HG03520 (cell line): Measurements from ENCODE around the gene PRR36.

Experiments
- ATAC-seq: cut with Tn5 transposase; IDR thresholded peaks from one replicate; pipeline ENCODE4 v1.9.1; 2021; ENCODE audit warnings: mild to moderate bottlenecking, moderate library complexity; ENCODE audit not compliant: unreplicated experiment

The PRR36 gene

DNA sequence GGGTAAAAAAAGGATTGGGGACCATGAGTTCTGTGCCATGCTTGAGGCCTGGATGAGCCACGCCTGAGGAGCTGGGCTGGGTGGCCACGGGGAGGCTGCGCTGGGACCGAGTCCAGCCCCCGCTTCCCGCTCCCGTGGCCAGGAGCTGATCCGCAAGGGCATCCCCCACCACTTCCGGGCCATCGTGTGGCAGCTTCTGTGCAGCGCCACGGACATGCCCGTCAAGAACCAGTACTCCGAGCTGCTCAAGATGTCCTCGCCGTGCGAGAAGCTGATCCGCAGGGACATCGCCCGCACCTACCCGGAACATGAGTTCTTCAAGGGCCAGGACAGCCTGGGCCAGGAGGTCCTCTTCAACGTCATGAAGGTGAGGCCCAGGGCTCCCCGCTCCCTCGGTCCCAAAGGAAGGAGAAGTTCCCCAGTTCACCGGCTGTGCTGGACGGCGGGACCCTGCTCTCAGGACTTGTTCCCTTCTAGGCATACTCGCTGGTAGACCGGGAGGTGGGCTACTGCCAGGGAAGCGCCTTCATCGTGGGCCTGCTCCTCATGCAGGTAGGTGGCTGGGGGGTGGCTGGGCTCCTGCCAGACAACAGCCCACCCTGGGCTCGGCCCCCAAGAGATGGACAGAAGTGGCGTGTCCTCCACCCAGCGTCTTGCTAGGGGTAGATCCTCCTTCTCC lies 25.3 kb downstream of the PRR36 start:
- no peak for ATAC-seq

GRCh38 chr19:7847664-7848063 lies 26.5 kb downstream of the PRR36 start:
- no peak for ATAC-seq

DNA sequence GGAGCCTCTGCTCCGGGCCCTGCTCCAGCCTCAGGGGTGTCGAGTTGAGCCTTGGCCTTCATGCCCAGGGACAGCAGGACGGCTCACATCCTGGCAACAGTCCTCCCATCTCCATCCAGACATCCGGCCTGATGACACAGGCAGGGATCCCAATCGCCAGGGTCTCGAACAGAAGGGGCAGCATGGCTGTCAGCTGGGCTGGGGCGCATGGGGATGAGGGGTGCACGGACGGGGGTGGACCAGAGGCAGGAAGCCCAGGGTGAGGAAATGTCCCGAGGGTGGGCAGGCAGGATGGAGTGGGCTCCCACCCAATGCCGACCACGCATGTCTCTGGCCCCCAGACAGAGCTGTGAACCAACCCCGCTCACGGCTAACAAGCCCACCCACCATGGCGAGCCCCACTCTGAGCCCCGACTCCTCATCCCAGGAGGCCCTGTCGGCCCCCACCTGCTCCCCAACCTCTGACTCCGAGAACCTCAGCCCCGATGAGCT lies 28.0 kb downstream of the PRR36 start:
- no peak for ATAC-seq

DNA sequence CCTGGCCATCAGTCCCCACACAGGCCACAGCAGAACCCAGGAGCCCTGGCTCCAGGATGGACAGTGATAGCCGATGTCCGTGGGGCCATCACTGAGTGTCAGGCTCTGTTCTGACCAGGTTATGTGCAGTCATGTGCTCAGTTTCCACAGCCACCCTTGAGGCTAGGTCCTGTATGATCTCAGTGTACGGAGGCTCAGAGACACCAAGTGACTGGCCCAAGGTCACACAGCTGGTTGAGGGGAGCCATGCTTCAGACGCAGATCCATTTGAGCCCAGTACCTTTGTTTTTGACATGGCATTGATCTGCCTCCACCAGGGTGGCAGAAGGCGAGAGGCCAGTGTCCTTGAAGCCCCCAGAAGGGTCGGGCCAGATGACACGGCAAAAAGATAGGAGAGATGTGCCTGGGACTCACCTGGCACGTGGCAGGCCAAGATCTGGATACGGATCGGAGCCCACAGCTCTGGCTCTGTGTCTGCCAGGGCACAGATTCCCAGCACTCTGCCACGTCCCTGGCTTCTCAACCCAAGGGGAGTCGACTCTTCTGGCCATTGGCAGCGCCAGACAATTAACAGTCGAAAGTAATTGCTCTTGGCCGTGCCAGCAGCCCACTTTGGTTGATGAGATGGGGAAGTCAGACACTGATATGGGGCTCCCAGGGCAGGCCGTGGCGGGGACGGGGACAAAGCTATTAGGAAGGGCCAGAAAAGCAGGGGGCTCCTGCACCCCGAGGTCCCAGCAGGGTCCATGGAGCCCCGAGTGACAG lies 28.6 kb downstream of the PRR36 start:
- ATAC-seq, result no peak

DNA sequence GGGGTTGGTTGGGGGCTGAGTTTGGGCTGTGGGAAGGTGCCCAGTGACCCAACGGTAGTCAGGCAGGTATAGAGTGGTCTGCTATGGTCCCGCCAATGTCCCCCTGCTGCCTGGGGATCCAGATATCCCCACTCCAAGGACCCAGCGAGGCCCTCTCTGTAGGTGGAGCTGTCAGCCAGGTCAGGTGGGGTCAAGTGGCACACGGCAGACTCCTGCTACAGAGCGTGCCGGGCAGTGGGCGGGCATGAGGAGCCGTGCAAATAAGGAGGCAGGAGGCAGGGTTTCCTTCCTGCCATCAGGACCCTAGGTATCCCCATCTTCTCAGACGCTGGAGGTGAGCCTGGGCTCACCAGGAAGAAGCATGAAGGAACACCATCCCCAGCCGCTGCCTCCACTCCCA lies 29.2 kb downstream of the PRR36 start:
- no peak for ATAC-seq

- no peak for ATAC-seq
Observed at GRCh38 chr19:7844405-7844804, 29.8 kb downstream of the PRR36 start.

GRCh38 chr19:7843521-7843920 lies 30.7 kb downstream of the PRR36 start:
- no peak for ATAC-seq

GRCh38 chr19:7842661-7843294 lies 31.4 kb downstream of the PRR36 start:
- ATAC-seq, result no peak

DNA sequence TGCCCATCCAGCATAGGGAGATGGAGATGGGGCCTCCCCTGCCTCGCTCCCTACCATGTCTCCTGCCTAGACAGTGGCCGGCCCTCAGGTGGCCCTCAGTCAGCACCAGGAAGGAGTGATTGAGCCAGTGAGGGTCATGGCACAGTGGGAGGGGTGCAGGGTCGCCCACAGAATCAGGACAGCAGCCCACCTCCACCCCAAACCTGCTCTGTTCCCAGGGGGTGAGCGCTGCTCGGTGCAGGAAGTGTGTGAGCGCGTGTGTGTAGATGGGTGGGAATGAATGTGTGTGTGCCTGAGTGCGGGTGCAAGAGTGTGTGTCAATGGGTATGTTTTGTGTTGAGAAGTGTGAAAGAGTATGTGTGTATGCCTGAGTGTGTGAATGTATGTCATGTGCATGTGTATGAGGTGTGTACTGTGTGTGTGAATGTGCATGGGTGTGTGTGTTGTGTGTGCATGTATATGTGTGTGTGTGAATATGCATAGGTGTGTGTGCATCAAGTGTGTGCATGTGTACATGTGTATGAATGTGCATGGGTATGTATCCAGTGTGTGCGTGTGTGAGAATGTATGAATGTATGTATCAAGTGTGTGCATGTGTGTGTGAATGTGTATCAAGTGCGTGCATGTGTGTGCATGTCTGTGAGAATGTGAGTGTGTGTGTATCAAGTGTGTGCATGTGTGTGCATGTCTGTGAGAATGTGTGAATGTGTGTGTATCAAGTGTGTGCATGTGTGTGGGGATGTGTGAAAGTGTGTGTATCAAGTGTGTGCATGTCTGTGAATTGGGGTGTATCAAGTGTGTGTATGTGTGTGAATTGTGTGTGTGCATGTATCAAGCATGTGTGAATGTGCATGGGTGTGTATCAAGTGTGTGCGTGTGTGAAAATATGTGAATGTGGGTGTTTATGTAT lies 32.2 kb downstream of the PRR36 start:
- no peak for ATAC-seq

DNA sequence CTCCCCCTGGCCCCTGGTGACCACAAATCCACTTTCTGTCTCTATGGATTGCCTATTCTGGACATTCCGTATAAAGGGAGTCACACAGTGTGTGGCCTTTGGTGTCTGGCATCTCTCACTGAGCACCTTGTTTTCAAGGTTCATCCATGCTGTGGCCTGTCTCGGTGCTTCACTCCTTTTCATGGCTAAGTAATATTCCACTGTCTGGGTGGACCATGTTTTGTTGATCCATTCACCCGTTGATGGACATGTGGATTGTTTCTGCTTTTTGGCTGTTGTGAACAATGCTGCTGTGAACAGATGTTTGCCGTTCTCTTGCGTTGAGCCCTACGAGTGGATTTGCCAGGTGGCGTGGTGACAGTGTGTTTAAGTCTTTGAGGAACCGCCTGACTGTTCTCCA lies 33.6 kb downstream of the PRR36 start:
- no peak for ATAC-seq

GRCh38 chr19:7839476-7839875 lies 34.7 kb downstream of the PRR36 start:
- no peak for ATAC-seq

- no peak for ATAC-seq
Observed at GRCh38 chr19:7833225-7834099, 40.7 kb downstream of the PRR36 start.

DNA sequence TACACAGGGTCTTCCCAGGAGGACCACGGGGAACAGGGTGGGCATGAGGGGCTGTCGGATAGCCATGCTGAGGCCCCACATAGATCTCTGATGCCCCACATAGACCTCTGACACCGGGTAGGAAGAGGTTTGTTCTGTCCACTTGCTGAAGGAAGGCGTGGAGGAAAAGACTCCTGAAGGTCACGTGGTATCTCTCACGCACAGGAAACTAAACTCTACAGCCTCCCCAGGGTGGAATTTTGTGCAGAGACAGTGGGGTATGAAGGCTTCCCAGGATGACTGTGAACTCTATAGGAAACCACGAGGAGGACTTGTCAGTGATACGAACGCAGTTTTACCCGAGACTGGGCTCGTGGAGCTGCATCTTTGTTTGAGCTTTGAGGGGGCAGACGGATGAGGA lies 41.4 kb downstream of the PRR36 start:
- ATAC-seq, result no peak

DNA sequence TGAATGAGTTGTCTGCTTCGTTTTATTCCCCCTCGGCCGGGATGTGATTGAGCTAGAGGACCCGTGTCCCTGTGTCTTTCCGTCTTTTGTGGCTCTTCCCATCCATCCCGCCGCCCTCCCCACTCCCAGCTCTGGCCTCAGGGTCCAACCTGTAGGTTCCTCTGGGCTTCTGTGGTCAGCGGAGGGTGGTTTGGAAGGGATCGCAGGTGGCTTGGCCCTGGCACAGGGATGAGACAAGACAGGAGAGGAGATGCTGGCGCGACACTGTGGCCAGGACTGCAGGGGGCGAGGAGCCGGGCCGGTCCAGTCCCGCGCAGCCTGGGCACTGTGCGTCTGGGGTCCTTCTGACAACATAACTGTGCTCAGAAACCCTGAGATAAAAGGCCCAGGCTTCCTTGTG lies 42.2 kb downstream of the PRR36 start:
- ATAC-seq, result no peak

- no peak for ATAC-seq
Observed at GRCh38 chr19:7831452-7831851, 42.7 kb downstream of the PRR36 start.

DNA sequence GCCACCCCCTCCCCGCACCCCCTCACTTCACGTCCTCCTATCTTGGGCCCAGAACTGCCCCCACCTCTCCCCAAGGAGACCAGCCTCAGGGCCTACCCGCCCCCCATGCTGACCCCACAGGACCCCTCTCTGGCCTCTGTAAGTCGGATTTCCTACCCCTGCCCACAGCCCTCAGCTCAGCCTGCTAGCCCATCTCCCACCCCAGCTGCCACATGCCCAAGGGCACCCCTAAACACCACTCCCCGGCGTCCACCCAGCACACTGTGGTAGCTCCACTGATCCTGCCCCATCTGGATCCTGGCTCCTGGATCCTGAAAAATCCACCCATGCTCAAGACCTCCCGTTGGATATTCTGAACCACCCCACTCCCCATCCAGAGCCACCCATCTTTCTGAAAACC lies 43.4 kb downstream of the PRR36 start:
- ATAC-seq, result no peak

DNA sequence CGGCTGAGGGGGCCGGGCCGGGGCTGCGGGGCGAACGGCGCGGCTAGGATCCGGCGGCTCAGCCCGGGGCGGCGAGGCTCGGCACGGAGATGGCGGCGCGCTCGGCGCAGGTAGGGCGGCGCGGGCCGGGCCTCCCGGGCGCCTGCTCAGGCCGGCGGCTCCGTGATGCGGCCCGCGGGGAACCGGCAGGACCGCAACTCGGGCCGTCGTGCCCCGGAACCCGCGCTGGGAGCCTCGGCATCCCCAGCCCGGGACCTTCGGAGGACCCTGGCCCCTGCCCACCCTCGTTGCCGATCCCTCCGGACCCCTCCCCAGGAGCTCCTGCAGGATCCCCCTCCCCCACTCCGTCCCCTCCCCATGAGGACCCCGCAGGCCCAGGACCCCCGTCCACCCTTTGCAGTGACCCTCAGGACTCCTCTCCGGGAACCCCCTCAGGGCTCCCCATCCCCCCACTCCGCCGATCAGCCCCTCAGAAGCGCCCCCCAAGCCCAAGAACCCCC lies 43.9 kb downstream of the PRR36 start:
- no peak for ATAC-seq

DNA sequence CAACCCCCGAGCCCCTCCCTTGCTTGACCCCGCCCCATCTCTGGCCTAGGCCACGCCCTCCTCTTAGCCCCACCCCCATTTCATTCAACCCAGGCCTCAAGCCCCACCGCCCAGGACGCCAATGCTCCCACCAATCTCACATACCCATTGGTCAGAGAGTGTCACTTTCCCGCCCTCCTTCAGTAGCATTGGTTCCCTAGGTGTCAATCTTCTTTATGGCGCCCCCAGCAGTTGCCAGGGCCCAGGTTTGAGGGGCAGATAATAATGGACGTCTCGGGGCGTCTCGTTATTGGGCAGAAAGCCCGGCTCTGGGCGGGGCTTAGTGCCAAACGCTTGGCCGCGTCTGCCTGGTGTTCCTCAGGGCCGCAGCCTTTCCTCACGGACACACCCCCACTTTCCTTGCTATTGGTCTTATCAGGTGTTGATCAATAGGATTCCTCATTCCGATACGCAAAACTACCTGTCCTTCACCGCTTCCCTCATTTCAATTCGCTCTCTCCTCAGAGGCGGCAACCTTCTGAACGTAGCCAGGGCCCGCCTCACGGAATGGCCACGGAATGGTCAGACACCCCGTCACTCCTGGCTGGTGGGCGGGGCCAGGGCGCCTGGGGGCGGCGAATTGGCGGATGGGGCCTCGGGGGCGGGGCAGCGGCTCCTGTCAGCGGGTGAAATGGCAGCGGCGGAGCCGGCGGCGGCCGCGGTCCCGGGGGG lies 44.5 kb downstream of the PRR36 start, which contains the start of gene EVI5L:
Gene EVI5L (plus strand): TSS at position 658 of the 711 bp plus-strand sequence. CDS start 16,325 bp downstream, outside the sequence.
- ATAC-seq, result peak; percentile 82

GRCh38 chr19:7829166-7829520 lies 45.0 kb downstream of the PRR36 start:
- ATAC-seq, result no peak
